Vagina (tissue), 2 donors: ENCODE data around the gene RET.

ENCODE experiments used
- CTCF ChIP-seq, 3 experiments: fragments of 450-650 bp in 2 of 3; fragments of 200-600 bp in 1 of 3; sonication (generic) in 1 of 3; IDR thresholded peaks; one replicate each; pipeline ENCODE4 v1.5.1; 2017 to 2019; ENCODE audit warnings: antibody characterized with exemption in 3 of 3, mild to moderate bottlenecking in 2 of 3, moderate library complexity in 2 of 3
- POLR2A ChIP-seq, 2 donors: fragments of 450-650 bp; IDR thresholded peaks; one replicate each; pipeline ENCODE4 v1.6.1; 2017; ENCODE audit warnings: antibody characterized with exemption in 2 of 2, mild to moderate bottlenecking in 2 of 2, moderate library complexity in 2 of 2
- POLR2AphosphoS5 ChIP-seq, 2 donors: sonication (generic); formaldehyde crosslinking; IDR thresholded peaks; one replicate each; pipeline ENCODE4 v1.9.0; 2017; ENCODE audit warnings: antibody characterized with exemption in 2 of 2, mild to moderate bottlenecking in 2 of 2, low read depth in 1 of 2; ENCODE audit not compliant: insufficient read depth in 1 of 2

DNA sequence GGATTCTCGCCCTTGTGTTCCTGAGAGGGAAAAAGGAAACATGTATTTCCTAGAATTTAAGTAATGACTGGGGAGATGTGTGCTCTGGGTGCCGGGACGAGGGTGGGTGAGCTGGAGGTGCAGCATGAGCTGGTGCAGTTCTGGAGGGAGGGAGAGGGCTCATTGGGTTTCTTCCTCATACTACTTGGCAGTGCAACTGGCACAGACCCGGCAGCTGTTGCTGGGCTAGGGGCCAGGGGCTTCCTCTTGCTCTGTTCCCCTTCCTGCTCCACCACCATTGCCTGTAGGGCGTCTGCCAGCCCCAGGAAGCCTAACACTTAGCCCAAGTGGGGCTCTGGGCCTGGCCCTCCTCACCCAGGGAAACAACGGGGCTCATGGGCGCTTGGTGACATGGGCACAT is 5.9 kb downstream of the RET start:
- no peak for TF ChIP-seq CTCF (IDR thresholded peaks at IDR 0.05)
- no peak for TF ChIP-seq POLR2AphosphoS5 (IDR thresholded peaks at IDR 0.05; ENCODE audit: insufficient read depth in 1 of 2, low read depth in 1 of 2)
- no peak for TF ChIP-seq POLR2A (IDR thresholded peaks at IDR 0.05)
